ENCODE data around the gene SOX10.

The SOX10 gene

GRCh38 chr22:38023045-38023444 lies 38.7 kb upstream of the SOX10 start:
- TF ChIP-seq CTCF (IDR thresholded peaks at IDR 0.05; ENCODE audit: extremely low read depth, insufficient read depth, missing control alignments): no peak
- no peak for DNase-seq (ENCODE audit: low spot score)
- in situ Hi-C loops (cut with MboI; ENCODE audit: low pct_unique_long_range_greater_than_20kb, low sequenced_read_pairs, unreplicated experiment): no loop called here

- in situ Hi-C loops (cut with MboI; ENCODE audit: low pct_unique_long_range_greater_than_20kb, low sequenced_read_pairs, unreplicated experiment): no loop called here
- DNase-seq (ENCODE audit: low spot score): no peak
- TF ChIP-seq CTCF (IDR thresholded peaks at IDR 0.05; ENCODE audit: extremely low read depth, insufficient read depth, missing control alignments): no peak
Observed at GRCh38 chr22:38021206-38021605, 36.9 kb upstream of the SOX10 start.

- in situ Hi-C loops (cut with MboI; ENCODE audit: low pct_unique_long_range_greater_than_20kb, low sequenced_read_pairs, unreplicated experiment): no loop called here
- no peak for DNase-seq (ENCODE audit: low spot score)
- TF ChIP-seq CTCF (IDR thresholded peaks at IDR 0.05; ENCODE audit: extremely low read depth, insufficient read depth, missing control alignments): no peak
Observed at GRCh38 chr22:38018938-38019827, 34.8 kb upstream of the SOX10 start.

GRCh38 chr22:38017939-38018885 lies 33.9 kb upstream of the SOX10 start:
- no peak for DNase-seq (ENCODE audit: low spot score)
- in situ Hi-C loops (cut with MboI; ENCODE audit: low pct_unique_long_range_greater_than_20kb, low sequenced_read_pairs, unreplicated experiment): no loop called here
- TF ChIP-seq CTCF (IDR thresholded peaks at IDR 0.05; ENCODE audit: extremely low read depth, insufficient read depth, missing control alignments): no peak

GRCh38 chr22:38017272-38017920 lies 33.0 kb upstream of the SOX10 start:
- no peak for DNase-seq (ENCODE audit: low spot score)
- in situ Hi-C loops (cut with MboI; ENCODE audit: low pct_unique_long_range_greater_than_20kb, low sequenced_read_pairs, unreplicated experiment): no loop called here
- TF ChIP-seq CTCF (IDR thresholded peaks at IDR 0.05; ENCODE audit: extremely low read depth, insufficient read depth, missing control alignments): no peak

All from GM13977 (cell line).